GM19239 (cell line): Measurements from ENCODE around the gene TENM4.

Experiments
- DNase-seq: peaks from one replicate; pipeline ENCODE4 v3.0.0; 2011; ENCODE audit warnings: low spot score; ENCODE audit not compliant: insufficient read length
- FAIRE-seq: peaks from 2 replicates; lab custom pipeline; 2011; peaks lifted over from hg19 to GRCh38; lab: Jason Lieb, UNC

The TENM4 gene

DNA sequence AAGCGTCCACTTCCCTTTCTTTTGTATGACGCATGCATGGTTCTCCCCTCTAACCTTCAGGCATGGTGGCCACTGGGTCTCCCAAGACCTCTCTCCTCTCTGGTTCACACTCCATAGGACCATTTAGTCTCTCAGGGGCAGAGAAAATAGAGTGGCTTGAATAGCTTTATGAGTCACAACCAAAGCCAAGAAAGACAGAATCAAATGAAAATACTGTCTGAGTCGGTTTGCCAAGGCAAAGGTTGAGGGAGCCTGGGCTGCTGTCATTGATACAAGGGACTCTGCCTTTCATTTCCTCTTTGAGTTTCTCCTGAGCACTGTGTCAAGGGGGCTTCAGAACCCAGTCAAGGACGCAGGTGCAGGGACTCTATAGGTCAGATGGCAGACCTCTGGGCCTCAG lies 44.2 kb downstream of the TENM4 start:
- no peak for FAIRE-seq

DNA sequence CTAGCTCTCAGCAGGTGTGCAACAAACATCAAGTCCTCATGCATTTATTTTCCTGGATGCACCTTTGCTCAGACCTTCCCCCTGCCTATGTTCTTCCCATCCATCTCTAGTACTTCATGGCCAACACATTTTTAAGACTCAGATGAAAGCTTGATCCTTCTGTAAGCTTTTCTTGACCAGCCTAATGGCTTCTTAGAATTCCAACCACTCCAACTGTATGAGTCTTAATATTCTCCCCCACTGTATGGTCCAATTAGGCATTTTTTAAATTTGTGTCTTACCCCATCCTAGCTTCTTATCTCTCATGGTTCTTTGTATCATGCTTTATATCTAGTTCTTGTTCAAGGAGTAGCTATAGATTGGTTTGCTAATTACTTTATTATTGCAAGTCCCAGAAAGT lies 44.8 kb downstream of the TENM4 start:
- DNase-seq (no peak), FAIRE-seq (no peak)

More for the DNA sequence above, 44.2 kb downstream of the TENM4 start:
- DNase-seq: no peak

DNA sequence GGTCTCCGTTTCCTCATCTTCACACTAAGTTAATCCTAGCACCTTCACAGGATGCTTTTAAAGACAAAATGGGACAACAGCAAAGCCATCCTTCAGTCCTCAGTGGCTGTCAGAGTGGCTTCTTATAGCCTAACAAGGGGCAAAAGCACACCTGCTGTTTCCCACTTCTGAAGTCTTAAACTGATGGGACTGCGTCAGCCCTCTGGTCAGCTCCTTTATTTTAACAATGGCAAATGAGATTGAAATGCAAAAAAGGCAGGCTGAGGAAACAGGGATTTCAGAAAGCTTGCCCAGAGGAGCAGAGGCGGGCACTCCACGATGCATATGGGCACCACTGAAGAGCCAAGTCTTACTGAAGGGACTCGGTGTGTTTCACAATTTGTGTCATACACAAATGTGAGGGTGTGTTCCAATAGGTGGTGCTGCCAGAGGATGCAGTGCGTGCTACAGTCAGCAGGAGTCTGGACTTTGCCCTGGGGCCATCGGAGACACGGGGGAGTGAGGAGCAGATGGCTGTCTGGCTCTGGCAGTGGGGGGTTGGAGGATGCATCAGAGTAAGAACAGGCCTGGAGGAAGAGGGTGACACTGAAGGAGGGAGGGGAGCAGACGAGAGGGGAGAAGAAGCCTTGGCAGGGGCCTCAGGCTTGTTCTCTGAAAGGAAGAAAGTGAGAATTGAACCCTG lies 47.3 kb downstream of the TENM4 start:
- FAIRE-seq (no peak), DNase-seq (no peak)

DNA sequence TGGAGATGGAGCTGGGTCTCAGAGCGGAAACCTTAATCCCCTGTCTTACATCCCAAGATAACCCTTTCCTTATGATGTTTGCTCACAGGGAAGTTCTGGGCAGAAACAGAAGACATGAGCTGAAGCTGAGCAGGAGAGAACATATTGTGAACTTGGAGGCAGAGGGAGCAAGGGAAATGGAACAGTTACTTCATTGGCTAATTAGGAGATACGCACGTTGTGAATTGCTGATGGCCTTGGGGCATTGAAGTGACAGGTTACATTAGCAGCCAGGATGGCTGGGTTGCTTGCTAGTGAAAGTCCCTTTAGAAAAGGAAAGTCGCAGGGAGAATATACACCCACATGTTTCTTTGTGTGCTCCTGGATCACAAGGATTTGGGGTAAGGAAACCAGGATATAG lies 48.7 kb downstream of the TENM4 start:
- FAIRE-seq: no peak

DNA sequence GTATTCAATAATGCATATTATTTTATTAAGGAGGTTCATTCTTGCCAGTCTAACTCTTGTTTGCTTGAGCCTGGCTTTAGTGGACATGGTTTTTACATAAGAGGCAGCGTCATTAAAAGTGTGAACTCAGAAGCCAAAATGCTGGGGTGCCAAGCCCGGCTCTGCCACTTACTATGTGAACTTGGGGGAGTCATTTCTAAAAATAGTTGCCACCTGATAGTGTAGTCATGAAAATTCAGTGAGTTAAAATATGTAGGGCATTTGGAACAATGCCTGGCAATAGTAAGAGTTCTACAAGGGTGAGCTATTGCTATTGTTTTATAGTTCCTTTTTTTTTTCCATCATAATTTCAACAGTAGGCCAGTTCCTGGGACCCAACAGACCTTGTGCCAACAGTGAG lies 49.9 kb downstream of the TENM4 start:
- DNase-seq: no peak
- no peak for FAIRE-seq

More for the DNA sequence above, 48.7 kb downstream of the TENM4 start:
- no peak for DNase-seq

DNA sequence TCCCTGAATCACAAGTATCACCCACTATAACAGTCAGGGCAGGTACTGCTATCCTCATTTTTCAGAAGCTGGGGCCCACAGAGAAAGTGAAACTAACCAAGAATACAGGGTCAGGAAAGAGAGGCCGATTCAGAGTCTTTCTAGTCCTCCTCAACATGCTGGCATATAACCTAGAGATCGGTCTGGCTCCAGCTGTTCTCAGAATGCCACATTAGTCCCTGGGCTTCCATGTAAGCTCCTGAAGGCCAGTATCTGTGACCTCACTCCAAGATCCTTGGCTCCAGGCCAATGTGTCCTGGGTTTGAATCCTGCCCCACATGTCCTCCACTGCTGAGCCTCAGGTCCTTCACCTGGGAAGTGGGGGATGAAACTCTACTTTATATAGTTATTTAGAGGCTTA lies 50.4 kb downstream of the TENM4 start:
- no peak for DNase-seq
- FAIRE-seq: no peak

DNA sequence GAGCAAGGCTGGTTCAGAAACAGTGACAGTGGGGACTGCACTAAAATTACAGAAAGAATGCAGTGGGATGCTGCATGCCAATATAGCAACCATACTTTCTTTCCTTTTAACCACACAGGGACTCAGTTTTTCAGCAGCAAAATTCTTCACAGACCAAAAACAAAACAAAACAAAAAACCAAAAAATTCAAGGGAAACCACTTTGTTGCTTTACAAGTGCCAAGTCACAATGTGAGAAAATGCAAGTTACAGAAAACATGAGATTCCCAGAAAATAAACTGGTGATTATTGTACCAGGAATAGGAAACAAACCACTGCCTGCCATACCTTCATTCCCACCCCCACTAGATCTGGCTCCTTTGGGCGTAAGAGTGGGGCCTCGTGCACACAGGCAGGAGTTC lies 52.6 kb downstream of the TENM4 start:
- no peak for FAIRE-seq
- DNase-seq: no peak

DNA sequence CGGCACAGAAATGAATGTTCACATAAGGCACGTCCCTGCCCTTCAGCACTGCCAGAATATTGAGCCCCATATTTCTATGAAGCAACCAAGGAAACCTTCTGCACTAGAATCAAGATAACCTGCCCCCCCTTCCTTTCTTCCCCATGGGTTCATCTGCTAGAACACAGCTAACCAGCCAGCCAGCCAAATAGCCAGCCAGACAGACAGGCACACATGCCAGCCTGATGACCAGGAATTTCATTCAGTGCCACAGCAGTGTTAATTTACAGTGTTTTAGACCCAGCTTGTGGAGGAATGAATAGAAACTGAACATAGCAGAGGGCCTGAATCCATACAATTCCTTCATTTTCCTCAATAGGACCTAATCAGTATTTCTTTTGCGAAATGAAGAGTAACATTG lies 57.0 kb downstream of the TENM4 start:
- DNase-seq (no peak), FAIRE-seq (no peak)

DNA sequence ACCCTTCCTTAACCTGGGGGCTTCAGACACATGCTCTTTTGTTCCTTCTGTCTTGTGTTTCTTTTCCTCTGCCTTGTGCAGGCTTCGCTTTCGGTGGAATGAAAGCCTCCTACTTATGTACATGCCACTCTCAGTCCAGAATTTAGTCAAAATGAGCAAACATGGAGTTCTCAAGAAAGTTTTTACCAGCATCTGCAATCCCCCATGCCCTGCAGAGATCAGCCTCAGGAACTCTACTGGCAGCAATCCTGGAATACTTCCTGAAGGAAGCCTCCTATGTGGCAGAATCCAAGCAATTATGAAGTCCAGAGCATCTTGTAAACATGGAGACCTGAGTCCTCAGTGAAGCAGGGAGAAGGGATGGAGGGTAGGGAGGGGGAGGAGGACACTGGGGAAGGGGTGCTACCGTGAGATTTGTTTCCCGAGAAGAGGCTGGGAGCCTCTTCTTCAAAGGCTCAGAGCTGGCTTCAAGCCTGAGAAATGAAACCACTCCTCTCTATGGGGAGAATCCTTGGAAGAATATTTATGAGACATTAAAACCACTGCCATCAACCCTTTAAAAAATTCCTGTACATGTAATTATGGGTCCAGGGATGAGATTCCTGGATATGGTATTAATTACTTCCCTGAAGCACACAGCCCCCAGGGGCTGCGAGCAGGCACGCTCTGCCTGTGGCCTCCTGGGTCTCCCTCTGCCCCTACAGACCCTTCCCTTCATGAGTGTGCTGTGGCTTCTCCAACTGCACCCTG lies 58.4 kb downstream of the TENM4 start:
- no peak for DNase-seq
- no peak for FAIRE-seq

DNA sequence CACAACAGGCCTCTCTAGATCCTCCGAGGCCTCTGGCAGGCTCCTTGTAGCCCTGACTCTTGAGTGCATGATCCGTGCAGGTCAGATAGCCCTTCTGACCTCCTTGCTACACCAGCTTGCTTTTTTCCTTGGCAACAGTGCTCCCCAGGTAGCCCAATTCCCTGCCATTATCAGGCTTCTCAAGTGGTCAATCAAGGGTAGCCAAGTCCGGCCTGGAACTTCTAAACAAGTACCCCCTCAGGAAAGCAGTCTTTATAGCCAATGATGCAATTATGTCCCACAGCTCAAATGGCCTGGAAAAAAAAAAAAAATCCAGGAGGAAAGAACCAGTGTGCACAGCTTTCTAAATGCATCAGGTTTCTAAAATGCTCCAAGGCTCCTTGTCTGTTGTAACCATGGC lies 59.8 kb downstream of the TENM4 start:
- DNase-seq (no peak), FAIRE-seq (no peak)

DNA sequence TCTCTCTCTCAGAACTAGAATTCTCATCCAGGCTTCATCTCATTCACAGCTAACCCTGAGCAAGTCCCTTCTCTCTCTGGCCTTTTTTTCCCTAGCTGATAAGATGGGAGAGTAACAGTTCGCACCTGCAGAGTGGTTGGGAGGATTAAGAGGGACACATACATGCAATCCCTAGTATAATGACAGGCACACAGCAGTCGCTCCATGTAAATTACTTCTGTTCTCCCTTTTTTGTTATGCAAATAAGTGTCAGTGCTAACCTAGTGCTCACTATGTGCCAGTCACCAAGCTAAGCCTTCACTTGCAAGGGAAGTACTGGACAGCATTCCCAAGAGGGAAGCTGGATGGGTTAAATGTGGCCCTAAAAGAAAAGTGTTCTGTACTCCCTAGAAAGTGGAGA lies 63.4 kb downstream of the TENM4 start:
- DNase-seq (no peak), FAIRE-seq (no peak)

DNA sequence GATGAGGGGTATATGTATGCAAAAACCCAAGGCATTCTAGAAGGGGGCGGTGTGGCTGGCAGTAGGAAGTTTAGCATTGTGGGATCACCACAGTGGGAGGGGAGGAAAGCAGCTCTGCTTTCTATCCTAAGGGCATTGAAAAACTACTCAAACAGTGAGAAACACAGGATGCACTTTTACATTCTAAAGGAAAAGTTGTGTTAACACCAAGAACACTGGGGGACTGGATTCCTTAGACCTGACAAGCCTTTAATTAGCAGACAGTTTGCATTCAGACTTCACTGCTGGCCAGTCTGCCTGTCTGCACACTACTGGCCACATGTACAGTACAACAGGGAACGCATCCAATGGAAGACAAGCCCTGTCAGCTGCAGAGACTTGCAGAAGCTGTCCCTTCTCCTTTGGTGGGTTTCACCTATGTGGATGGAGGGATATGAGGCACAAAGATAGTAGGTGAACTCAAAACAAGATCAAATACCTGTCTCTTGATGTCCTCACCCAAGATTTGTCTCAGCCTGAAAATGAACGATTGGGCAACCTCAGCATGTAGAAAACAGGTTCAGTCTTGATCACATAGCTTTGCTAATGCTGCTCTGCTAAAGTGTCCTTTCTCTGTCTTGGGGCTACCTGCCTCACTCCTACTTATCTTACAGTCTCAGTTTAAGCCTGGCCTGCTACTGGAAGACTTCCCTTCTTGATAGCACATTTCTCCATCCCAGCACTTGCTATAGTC lies 64.8 kb downstream of the TENM4 start:
- DNase-seq: no peak

DNA sequence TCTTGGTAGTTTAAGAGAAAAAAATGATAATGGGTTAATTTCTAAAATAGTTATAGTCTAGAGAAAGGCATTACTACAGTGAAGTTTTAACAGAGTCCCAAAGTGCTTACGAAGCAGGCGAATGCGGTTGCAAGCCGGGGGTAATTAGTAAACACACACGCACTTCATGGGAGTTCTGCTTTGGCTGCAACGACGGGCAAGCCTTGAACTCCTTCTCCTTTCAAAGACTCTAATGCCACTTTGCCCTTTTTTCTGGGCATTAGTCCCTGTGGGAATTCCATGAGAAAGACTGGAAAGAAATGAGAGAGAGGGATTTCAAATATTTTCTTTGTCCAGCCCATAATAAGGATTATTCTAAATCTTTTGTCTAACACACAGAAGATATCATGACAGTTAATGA lies 66.1 kb downstream of the TENM4 start:
- DNase-seq (no peak), FAIRE-seq (no peak)

More for the DNA sequence above, 64.8 kb downstream of the TENM4 start:
- no peak for FAIRE-seq

DNA sequence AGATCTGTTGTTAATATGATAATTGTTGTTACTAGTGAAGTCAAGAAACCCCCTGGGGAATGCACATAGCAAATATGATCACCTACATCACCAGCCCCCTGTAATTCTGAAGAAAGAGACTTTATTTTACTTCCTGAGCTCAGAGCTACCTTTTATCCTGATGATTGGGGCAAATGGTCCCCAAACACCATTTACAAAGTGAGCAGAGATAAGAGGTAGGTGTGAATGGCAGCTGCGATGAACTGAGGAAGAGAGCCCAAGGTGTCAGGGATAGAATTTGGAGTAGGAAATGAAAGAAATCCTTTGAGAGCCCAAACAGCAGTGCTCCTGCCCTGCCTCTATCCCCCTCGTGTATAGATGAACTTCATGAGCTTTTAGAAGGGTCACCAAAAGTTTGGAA lies 69.1 kb downstream of the TENM4 start:
- FAIRE-seq (no peak), DNase-seq (no peak)

DNA sequence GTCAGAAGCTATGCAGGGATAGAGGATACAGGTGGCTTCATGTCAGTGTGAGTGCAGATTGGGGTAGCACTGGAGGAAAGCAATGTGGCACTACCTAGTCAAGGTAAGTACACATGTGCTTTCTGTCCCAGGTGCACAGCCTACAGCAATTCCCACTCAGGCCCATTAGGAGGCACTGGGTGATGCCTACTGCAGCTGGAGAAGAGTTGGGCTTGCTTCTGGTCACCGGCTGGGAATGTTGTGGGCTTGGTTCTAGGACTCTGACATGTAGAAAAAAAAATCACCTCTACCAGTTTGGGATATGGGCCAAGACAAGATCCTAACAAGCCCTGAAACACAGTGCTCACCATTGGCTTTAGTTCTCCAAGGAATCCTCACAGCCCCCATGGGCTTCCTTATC lies 69.7 kb downstream of the TENM4 start:
- FAIRE-seq: no peak

DNA sequence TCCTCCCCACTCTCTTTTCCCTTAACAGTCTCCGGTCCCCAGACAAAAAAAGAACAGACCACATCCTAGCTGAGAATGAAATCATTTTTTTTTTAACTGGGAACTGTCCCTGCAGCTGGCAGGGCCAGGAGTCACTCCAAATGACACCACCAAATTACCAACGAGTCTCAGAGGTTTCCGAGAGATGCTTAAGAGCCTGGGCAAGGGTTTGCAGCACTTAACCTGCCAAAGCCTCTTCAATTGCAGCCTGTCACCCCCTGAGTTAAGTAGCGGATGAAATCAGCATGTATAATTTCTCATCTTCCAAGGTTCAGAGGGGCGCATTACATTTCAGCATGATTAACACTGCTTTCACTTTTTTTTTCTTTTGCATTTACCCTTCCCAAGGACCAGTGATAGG lies 71.8 kb downstream of the TENM4 start:
- DNase-seq (no peak), FAIRE-seq (no peak)

More for the DNA sequence above, 69.7 kb downstream of the TENM4 start:
- no peak for DNase-seq

DNA sequence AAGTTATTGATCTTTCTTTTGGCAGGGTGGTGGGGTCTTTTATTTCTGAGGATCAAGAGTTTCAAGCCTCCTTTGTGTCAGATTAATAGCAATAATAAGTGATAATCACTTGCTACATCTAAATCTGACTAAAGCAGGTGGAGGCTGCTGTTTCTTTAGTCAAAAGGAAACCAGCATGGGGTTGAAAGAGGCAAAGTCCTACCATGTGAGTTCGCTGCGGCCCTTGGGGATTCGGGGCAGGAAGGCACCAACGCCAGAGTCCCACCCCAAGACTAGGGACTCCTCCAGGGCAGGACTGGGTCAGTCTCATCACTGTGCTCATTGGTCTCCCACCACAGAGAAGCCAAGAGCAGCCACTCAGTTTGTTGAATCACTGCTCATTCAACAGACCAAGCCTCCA lies 73.0 kb downstream of the TENM4 start:
- FAIRE-seq (no peak), DNase-seq (no peak)

DNA sequence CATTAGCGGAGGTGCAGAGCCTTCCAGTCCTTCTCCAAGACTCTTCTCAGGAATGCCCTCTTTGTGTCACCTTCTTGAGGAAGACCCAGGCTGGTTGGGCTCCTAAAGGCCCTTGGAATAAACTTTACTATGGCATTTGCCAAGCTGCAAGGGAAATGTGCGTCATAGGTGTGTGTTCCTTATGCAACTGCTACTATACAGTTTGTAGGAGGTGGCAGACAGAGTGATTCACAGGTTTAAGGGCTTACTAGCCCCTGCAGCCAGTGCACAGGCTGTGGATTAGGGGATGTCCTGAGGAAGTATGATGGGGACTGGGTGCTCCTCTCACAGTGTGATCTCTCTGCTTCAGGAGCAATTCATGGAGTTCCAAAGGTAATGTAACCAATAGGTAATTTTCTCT lies 74.6 kb downstream of the TENM4 start:
- FAIRE-seq: no peak
- DNase-seq: no peak

DNA sequence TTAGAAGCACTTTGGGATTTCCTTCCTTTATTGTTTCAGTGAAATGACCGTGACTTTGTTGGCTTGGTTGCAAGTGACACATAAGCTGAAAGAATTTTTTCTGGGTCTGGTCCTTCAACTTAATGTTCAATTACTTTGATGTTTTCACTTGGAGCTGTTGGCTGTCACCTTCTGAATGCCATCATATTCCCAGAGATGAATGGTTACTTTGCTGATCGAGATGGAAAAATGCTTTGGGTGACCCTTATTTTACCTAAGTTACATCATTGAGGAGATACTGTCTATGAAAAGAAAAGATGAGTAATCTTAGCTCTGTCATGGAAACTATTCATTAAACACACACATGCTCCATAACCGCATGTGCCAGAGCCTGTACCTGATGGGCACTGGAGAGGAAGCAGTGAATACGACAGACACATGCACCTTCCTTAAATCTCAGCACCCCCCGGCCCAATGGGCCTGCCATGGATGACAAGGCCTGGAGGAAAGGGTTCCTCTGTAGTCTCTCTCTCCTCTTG lies 76.9 kb downstream of the TENM4 start:
- FAIRE-seq (no peak), DNase-seq (no peak)

DNA sequence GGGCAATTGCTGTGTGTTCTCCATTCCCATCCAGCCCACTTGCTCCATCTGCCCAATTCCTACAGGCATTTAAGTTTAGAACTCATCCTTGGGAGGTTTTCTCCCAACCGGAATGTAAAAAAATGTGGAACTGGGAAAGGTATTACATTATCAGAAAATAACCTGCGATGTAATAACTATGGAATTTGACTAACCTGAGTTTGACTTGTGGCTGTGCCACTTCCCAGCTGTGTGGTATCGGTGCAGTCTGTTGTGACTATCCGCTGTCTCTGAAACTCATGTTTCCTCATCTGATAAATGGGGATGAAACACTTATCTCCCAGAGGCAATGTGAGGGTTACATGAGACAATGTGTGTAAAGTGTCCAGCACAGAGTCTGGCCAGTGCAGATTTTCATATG lies 77.6 kb downstream of the TENM4 start:
- FAIRE-seq: no peak
- no peak for DNase-seq

DNA sequence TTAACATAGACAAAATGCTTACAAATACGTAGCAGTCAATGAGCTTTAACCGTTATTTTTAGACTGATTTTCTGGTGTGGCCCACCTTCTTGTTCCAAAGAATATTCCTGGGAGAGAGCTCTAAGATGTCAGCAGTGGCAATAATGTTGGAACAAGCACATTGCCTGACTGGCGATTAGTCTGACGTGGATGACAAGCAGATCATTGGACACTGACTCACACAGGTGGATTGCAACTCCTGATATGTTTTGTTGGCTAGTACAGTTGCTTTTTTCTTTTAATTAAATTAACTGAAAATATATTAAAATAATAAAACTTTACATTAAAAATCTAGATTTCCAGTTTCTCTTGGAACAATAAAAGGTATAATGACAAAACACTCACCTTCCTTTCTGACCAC lies 78.0 kb downstream of the TENM4 start:
- FAIRE-seq (no peak), DNase-seq (no peak)
